CD4-positive, alpha-beta T cell treated with Interleukin-17A for 4 hours (primary cell): ENCODE data around the gene FAM131B.

Experiments used
- DNase-seq: peaks from one replicate; pipeline ENCODE4 v3.0.0-alpha.2; 2020; ENCODE audit warnings: mixed read lengths

FAM131B gene

GRCh38 chr7:143382126-143382790, 19.7 kb upstream of the FAM131B start:
- no peak for DNase-seq

DNA sequence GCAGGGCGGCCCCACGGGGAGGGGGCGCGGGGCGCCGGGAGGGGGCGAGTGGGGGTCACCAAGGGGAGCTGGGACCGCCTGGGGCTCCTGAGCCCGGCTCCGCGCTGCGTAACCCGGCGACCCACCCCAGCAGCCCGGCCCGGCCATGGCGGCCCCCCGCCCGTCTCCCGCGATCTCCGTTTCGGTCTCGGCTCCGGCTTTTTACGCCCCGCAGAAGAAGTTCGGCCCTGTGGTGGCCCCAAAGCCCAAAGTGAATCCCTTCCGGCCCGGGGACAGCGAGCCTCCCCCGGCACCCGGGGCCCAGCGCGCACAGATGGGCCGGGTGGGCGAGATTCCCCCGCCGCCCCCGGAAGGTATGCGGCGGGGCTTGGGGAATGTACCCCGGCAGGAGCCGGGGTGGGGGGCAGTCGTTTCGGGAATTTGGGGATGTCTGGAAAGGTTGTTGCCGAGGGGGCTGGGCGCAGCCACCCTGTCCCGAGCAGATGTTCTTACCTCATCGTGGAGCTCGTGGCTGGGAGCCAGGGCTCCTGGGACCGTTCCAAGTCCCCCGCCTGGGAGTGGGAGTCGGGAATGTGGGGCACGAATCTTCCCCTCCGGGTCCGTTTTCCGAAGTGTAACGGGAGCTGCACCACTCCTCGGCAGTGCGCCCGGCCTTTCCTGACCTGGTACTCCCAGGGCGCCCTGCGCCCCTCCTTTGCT, 19.1 kb upstream of the FAM131B start:
- peak; percentile 36 for DNase-seq

DNA sequence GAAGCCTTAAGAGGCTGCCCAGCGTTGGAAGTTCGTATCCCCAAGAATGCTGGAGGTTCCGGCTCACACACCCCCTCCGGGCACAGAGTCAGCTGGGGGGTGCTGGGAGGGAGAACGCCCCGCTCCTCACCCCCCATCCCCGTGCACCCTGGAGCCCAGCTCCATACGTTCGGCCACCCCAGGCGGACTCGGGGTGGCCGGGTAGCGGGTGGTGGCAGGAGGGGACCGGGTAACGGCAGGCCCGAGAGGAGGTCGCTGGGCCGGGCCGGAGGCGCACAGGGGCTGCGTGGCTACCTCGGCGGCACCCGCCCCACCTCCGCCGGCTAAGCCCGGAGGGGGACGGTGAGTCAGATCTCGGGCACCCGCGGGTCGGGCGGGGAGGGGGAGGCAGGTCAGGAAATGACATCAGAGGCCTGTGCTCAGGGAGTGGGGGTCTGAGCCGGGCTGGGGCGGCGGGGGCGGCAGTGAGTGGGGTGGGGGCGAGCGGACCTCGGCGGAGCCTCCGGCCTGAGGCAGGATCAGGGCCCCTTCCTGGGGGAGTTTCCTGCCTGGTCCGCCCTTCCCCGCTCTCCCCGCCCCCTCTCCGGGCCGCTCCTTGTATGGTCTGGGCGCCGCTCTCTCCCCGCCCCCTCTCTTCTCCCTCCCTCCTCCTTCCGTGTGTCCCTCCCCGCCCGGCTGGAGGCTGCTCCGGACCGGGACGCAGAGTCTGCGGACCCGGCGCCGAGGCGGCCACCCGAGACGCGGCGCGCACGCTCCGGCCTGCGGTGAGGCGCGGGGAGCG, 18.3 kb upstream of the FAM131B start, which contains the start of gene ZYX:
Gene ZYX (plus strand): TSS at position 700 of the 781 bp plus-strand sequence. CDS start 227 bp downstream, outside the sequence.
- peak; percentile 92 for DNase-seq

- peak; percentile 95 for DNase-seq
Observed at GRCh38 chr7:143380260-143380645, 17.7 kb upstream of the FAM131B start.

- peak; percentile 31 for DNase-seq
Observed at GRCh38 chr7:143379611-143380259, 17.2 kb upstream of the FAM131B start.

DNA sequence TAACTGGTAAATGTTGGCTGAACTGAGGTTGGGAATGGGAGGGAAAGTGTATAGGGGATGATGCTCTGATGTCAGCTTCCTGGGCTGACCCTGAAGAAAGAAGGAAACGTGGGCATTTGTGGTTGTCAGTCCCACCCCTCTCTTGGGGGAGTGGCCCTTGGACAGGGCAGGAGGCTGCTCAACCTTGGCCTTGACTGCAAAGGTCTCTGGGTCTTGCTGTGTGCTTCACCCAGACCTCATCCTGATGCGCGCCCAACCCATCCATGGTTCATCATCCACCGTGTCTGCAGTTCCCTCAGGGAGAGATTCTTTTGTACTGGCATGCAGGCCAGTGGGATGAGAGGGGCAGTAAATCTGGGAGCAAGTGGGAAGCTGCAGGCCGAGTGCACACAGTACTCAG, 13.9 kb upstream of the FAM131B start:
- DNase-seq, result no peak

- peak; percentile 65 for DNase-seq
Observed at GRCh38 chr7:143375298-143376034, 13.0 kb upstream of the FAM131B start.

DNA sequence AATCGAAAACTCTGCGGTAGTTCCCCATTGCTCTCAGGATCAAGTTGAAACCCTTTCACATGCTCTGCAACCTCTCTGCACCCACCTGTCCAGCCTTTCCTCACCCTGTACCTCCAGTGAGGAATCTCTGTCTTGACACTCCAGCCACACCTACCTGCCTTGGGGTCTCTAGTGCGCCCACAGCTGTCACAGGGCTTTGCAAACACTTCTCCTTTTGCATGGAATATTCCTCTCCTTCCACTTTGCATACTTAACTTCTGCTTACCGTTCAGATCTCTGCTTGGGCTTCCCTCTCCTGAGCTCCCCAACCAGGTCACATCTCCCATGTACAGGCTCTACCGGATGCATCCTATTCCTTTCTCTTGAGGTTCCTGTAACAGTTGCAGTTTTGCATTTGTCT, 12.0 kb upstream of the FAM131B start:
- no peak for DNase-seq

- no peak for DNase-seq
Observed at GRCh38 chr7:143373255-143373794, 10.8 kb upstream of the FAM131B start.

- peak; percentile 84 for DNase-seq
Observed at GRCh38 chr7:143372070-143372469, 9.6 kb upstream of the FAM131B start.

DNA sequence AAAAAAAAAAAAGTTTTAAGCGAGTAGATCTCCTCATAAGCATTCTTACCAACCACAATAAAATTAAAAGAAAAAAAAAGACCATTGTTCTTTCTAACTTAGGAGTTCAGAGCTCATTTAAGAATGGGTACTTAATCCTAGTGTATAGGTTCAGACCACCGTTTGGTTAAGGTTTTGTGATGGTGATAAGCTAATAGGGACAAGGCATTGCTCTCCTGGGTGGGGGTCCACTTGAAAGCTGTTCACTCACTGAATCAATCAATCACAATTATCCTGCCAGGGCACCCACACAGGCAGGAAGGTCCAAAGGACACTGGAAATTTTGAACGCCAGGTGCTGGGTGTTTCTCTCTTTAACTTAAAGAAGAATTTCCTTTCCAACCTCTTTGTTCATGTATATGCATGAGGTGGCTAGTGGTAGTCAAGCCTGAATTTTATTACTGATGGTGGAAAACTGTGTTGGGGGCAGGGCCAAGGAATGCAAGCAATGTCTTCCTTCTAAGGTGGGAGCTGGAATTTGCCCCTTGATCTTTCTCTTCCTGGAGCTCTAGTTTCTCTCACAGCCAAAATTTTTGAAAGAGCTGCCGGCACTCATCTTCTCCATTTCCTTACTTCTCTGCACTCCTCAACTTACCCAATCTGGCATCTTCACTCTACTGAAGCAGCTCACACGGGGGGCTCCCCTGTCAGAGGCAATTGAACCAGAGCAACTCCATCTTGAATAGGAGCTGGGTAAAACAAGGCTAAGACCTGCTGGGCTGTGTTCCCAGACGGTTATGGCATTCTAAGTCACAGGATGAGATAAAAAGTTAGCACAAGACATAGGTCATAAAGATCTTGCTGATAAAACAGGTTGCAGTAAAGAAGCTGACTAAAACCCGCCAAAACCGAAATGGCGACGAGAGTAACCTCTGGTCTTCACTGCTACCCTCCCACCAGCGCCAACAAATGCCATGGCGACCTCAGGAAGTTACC, 7.5 kb upstream of the FAM131B start:
- DNase-seq, result no peak

GRCh38 chr7:143368387-143368786, 5.9 kb upstream of the FAM131B start:
- no peak for DNase-seq

- no peak for DNase-seq
Observed at GRCh38 chr7:143367972-143368371, 5.5 kb upstream of the FAM131B start.

DNA sequence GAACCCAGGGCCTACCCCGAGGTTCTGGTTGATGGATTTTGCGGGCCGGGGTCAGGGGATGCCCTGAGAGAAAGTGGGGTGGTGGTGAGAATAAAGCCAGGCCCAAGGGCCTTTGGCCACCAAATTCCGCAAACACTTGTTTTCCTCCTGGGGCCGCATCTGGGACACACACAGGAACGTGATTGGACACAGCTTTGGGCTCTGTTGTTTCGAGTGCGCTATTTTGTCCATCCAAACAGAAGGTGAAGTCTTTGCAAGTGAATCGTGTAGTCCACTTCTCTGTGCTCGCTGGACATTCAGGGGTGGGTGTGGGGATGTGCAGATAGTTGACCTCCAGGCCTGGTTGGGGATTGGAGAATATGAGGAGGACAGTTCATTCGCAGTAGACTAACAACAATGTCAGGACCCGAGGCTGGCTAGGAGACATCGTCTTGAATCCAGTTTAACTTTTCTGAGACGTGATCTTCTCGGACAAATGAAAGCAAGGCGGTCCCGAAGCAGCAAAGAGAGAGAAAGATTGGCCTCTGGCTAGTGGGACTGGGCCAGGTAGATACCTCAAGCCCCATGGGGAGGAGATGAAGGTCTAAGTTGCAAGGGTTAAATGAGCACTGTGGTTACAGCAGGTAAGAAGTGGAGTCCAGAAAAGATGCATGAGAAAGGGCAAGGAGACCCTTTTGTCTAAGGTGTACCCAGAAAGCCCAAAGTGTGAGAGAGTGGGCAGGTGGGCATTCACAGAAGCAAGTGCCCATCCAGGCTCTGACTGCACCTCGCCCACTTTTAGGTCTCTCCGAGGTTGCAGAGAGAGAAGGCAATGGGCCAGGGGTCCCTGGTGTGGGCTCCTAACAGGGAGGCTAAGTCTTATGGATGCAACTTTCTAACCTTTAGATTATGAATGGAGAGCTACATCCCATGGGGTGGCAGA, 764 bp upstream of the FAM131B start:
- no peak for DNase-seq

DNA sequence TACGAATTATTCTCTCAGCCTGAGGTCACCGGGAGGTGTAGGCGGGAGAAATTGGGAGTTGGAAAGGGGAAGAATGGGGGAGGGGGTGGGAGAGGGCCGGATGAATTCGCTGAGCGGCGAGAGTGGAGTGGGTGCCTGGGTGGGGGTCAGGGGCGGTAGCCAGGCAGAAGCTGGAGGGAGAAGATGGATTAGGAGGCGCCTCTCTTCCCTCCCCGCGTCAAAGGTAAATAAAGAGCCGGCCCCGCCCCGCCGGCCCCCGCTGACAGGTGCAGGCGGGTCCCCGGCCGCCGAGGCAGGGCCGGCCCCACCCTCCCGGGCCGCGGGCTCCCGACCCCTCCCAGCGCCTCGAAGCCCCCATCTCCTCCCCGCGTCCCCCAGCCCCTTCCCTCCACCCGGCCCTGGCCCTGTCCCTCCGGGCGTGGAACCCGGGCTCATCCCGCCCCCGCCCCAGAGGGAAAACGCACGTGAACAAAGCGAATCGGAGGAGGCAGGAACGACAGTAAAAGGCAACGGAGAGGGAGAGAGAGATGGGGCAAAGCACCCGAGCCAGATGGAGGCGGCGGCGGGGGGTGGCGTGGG, 872 bp downstream of the FAM131B start:
- DNase-seq, result no peak

DNA sequence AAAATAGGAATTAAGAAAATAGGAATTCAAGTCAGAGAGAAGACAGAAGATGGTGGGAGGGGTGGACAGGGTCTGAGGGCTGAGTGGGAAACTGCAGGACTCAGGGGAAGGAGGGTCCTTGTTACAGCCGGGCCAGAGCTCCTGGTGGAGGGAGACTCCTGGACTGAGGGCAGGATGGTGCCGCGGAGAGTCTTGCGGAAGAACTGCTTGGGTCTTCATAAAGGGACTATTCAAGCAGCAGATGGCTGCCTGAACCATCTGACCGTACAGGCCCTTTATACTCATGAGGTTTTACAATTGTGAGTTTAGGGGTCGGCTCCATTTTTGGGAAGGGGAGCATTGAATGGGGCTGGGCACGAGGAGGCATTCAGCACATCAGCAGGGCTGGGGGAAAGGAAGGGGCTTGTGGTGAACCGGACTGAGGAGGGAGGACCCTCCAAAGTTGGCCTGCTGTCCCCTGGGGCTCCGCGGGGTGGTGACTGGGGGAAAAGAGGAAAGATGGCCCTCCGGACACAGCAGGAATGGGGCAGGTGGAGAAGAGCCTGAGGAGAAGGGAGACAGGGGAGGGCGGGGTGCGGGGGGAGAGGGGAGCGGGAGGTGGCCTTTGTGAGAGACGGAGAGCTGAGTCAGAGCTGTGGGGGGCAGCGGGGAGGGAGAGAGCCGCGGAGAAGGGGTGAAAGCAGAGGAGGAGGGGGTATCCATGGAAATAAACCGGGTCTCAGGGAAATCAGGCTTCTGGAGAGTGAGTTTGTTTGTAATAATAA, 1.5 kb downstream of the FAM131B start:
- no peak for DNase-seq

DNA sequence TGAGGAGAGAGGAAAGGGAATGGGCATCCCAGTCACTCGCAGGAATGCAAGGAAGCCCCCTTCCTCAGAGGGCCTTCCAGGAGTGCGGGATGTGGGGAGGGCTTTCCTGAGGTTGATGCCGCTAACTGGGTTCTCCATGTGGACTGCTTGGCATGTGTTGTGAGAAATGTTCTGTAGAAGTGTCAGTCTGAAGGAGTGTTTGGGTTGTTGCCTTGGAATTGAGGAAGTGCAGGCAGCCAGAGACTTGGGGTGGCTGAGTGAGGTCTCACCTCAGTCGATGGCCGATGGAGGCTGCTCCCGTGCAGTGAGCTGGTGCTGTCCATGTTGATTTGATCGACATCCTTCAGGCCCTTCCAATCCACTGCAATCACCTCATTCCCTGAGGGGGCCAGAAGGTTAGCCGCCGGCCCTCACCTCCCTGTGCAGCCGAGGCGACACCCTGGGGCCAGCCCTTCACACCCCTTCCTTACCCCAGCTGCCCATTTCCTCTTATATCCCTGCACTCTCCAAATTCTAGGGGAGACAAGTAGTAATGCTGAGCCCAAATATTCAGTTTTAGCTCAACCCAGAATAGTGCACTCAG, 2.7 kb downstream of the FAM131B start:
- DNase-seq, result no peak

DNA sequence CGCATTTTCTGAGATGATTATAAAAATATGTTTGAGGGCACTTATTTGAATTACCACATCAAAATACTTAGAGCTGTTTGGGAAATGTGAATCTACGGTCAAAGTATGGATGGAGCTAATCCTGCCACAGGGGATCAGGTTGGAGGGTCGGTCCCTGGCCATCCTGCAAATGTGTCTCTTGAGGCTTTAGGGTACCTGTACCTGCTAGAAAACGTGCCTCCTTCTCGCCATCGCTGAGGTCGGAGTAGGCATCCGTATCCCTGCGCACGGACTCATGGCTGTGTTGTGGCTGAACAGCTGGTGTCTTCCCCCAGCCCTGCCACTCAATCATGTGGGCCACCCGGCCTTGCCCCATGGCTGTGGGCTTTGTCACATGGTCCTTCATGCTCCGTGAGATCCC, 3.9 kb downstream of the FAM131B start:
- no peak for DNase-seq
